A549 (cell line): ENCODE data around the gene CYGB. TPM values are rescaled to one million over a fixed set of nuclear protein-coding genes. Genes with fewer than 3 reads are reported as not detected.

Experiments used
- ATAC-seq, 2 experiments: fragments of 200-7000 bp in 1 of 2; fragments of >200 bp in 1 of 2; cut with Nextera tagmentation in 1 of 2; cut with Tn5 transposase in 1 of 2; 3 replicates each; pipeline versions ENCODE4 v1.8.0 to v1.9.1; 2018 to 2020; ENCODE audit warnings: mild to moderate bottlenecking in 1 of 2, moderate library complexity in 1 of 2
- CTCF ChIA-PET: fragments of 300-600 bp; sonication (Branson Sonifier 250); formaldehyde crosslinking; extraction: SDS; loops from one replicate; lab custom pipeline; 2021; ENCODE audit warnings: antibody characterized with exemption, inconsistent platforms; lab: Yijun Ruan, JAX
- POLR2A ChIA-PET: fragments of 350-600 bp; formaldehyde crosslinking; extraction: SDS; loops from one replicate; lab custom pipeline; 2021; ENCODE audit warnings: antibody characterized with exemption, inconsistent platforms; lab: Yijun Ruan, JAX
- DNase-seq, 2 experiments: peaks; one replicate each; pipeline versions ENCODE4 v3.0.0 to v3.0.0-alpha.2; 2011 to 2016; ENCODE audit warnings: low read depth in 1 of 2, low spot score in 1 of 2
- FAIRE-seq: peaks from 2 replicates; lab custom pipeline; 2011; peaks lifted over from hg19 to GRCh38; lab: Jason Lieb, UNC
- H3K27ac ChIP-seq, 2 experiments: fragments of >200 bp; sonication (Bioruptor Twin); formaldehyde crosslinking; 3 replicates each; pipeline ENCODE4 v1.5.1; 2016 to 2017
- H3K4me1 ChIP-seq: fragments of >200 bp; sonication (Bioruptor Twin); formaldehyde crosslinking; 3 replicates; pipeline ENCODE4 v1.6.1; 2016
- H3K4me2 ChIP-seq: fragments of >200 bp; sonication (Bioruptor Twin); formaldehyde crosslinking; 3 replicates; pipeline ENCODE4 v1.6.1; 2016
- H3K4me3 ChIP-seq: fragments of >200 bp; sonication (Bioruptor Twin); formaldehyde crosslinking; 3 replicates; pipeline ENCODE4 v1.5.1; 2016
- H3K9me3 ChIP-seq: fragments of >200 bp; sonication (Bioruptor Twin); formaldehyde crosslinking; 3 replicates; pipeline ENCODE4 v1.6.1; 2016
- BCL3 ChIP-seq: fragments of >200 bp; sonication (Bioruptor Twin); formaldehyde crosslinking; IDR thresholded peaks from 3 replicates; pipeline ENCODE4 v1.6.1; 2016
- CBX2 ChIP-seq: fragments of 200-600 bp; sonication (generic); IDR thresholded peaks from 2 replicates; pipeline ENCODE4 v1.6.1; 2016; ENCODE audit warnings: low read depth, mild to moderate bottlenecking, borderline replicate concordance
- CHD4 ChIP-seq: fragments of 200-600 bp; sonication (generic); IDR thresholded peaks from 2 replicates; pipeline ENCODE4 v1.6.1; 2016; ENCODE audit warnings: antibody characterized with exemption, mild to moderate bottlenecking, borderline replicate concordance
- E2F6 ChIP-seq: IDR thresholded peaks from 2 replicates; pipeline ENCODE4 v1.6.1; 2012; ENCODE audit warnings: low read depth, borderline replicate concordance
- EHMT2 ChIP-seq: fragments of 200-600 bp; sonication (generic); IDR thresholded peaks from 2 replicates; pipeline ENCODE4 v1.6.1; 2016; ENCODE audit warnings: antibody characterized with exemption, low read depth, mild to moderate bottlenecking, moderate library complexity
- ELK1 ChIP-seq: fragments of 150-350 bp; IDR thresholded peaks from 2 replicates; pipeline ENCODE4 v1.6.1; 2014; ENCODE audit warnings: low read depth, mild to moderate bottlenecking, low read length
- FOSB ChIP-seq: fragments of 250-450 bp; sonication (Bioruptor Pico); IDR thresholded peaks from 2 replicates; pipeline ENCODE4 v1.5.0; 2020; ENCODE audit warnings: mild to moderate bottlenecking, moderate library complexity
- HES2 ChIP-seq: fragments of >200 bp; sonication (Bioruptor Twin); formaldehyde crosslinking; IDR thresholded peaks from 2 replicates; pipeline ENCODE4 v1.6.1; 2016
- HOXB13 ChIP-seq: fragments of 250-450 bp; sonication (Bioruptor Pico); IDR thresholded peaks from 2 replicates; pipeline ENCODE4 v1.5.0; 2020; ENCODE audit warnings: low read depth, mild to moderate bottlenecking, moderate library complexity
- JUN ChIP-seq, 2 experiments: fragments of >200 bp; sonication (Bioruptor Twin); formaldehyde crosslinking; IDR thresholded peaks; 2 replicates in 1 of 2; 3 replicates in 1 of 2; pipeline ENCODE4 v1.6.1; 2016 to 2017
- KDM1A ChIP-seq: fragments of 200-600 bp; sonication (generic); IDR thresholded peaks from 2 replicates; pipeline ENCODE4 v1.6.1; 2016; ENCODE audit warnings: low read depth, mild to moderate bottlenecking
- KDM5A ChIP-seq: fragments of 200-600 bp; sonication (generic); IDR thresholded peaks from 2 replicates; pipeline ENCODE4 v1.6.1; 2016; ENCODE audit warnings: antibody characterized with exemption, mild to moderate bottlenecking
- MAZ ChIP-seq: fragments of 150-350 bp; IDR thresholded peaks from 2 replicates; pipeline ENCODE4 v1.6.1; 2014; ENCODE audit warnings: antibody characterized with exemption, low read depth, low read length, borderline replicate concordance
- MYC ChIP-seq: IDR thresholded peaks from 2 replicates; pipeline ENCODE4 v1.6.1; 2012; ENCODE audit warnings: mild to moderate bottlenecking, inconsistent platforms, low read length, improper control_type of control experiment, borderline replicate concordance
- NPAS2 ChIP-seq: fragments of 250-450 bp; sonication (Bioruptor Pico); IDR thresholded peaks from 2 replicates; pipeline ENCODE4 v1.8.0; 2022; ENCODE audit warnings: mild to moderate bottlenecking, moderate library complexity, borderline replicate concordance
- NR3C1 ChIP-seq: fragments of >200 bp; sonication (Bioruptor Twin); formaldehyde crosslinking; IDR thresholded peaks from 3 replicates; pipeline ENCODE4 v1.6.1; 2017
- POLR2A ChIP-seq: IDR thresholded peaks from 2 replicates; pipeline ENCODE4 v1.6.1; 2012; ENCODE audit warnings: mild to moderate bottlenecking, low read length
- SMC3 ChIP-seq: fragments of >200 bp; sonication (Bioruptor Twin); formaldehyde crosslinking; IDR thresholded peaks from 3 replicates; pipeline ENCODE4 v1.6.1; 2018; ENCODE audit warnings: inconsistent platforms
- SREBF2 ChIP-seq: fragments of 450-650 bp; IDR thresholded peaks from 2 replicates; pipeline ENCODE4 v1.6.1; 2014; ENCODE audit warnings: mild to moderate bottlenecking, moderate library complexity
- TFCP2L1 ChIP-seq: fragments of 250-450 bp; sonication (Bioruptor Pico); IDR thresholded peaks from 2 replicates; pipeline ENCODE4 v1.5.0; 2021; ENCODE audit warnings: mild to moderate bottlenecking
- TP53 ChIP-seq: fragments of 250-450 bp; sonication (Bioruptor Pico); IDR thresholded peaks from 2 replicates; pipeline ENCODE4 v1.5.0; 2021; ENCODE audit warnings: mild to moderate bottlenecking, moderate library complexity
- WGBS: methylation state at CpG from one replicate; pipeline ENCODE4 v1.1.6; 2017; ENCODE audit errors: missing lambda C conversion rate; 5-methylcytosine and 5-hydroxymethylcytosine counted together
- polyA plus RNA-seq, 4 experiments: library from polyadenylated mRNA; depleted of rRNA in 3 of 4; stranded (reverse); fragments of >200 nt; fragmentation: RNase III in 1 of 4; extraction: RNeasy Plus Mini Kit Qiagen cat#74134 plus additional on column Dnase treatment in 1 of 4; gene quantifications; 2 replicates in 3 of 4; 3 replicates in 1 of 4; pipeline ENCODE4 v1.2.3, GENCODE V29; 2011 to 2017

Gene CYGB
- polyA plus RNA-seq, 2 of the 4 experiments (the other 2 are of a cell fraction), result 1.1 TPM

GRCh38 chr17:76495663-76496400, 41.7 kb downstream of the CYGB start:
- WGBS, result 91% methylated on average over 14 of the region's 16 CpGs
- Histone ChIP-seq H3K4me1 (peaks cover 44% of the 10 kb centered on the region), H3K4me3 (no peak overlapping the region), H3K27ac (no peak overlapping the region), H3K9me3 (no peaks in the 10 kb centered on the region), H3K4me2 (no peak overlapping the region)
- POLR2A ChIA-PET, result no interaction called here
- ATAC-seq (no peak), DNase-seq (no peak), FAIRE-seq (no peak)
- CTCF ChIA-PET, result interaction anchor here (0.6 to 64.5 kb wide), 8 partner anchors 10 to 202 kb away, joined by 3 to 1994 read pairs (median 22); partner anchors contain the start of genes AANAT and UBE2O
- TF ChIP-seq NPAS2 (CRISPR knock-in tag) (no peak), BCL3 (no peak), NR3C1 (no peak), SMC3 (no peak), E2F6 (no peak), CBX2 (no peak), KDM5A (no peak), TP53 (CRISPR knock-in tag) (no peak), POLR2A (no peak), ELK1 (no peak), JUN (IDR thresholded peaks at IDR 0.05) (no peak), MYC (no peak), TFCP2L1 (no peak), HOXB13 (CRISPR knock-in tag) (no peak), EHMT2 (no peak), SREBF2 (no peak), FOSB (CRISPR knock-in tag) (no peak)

GRCh38 chr17:76493505-76494167, 43.9 kb downstream of the CYGB start:
- ChIA-PET POLR2A (no interaction called here), CTCF (interaction anchor here (0.6 to 64.5 kb wide), 9 partner anchors 8 to 118 kb away, joined by 3 to 1994 read pairs (median 4); partner anchors contain the start of genes AANAT and UBE2O)
- WGBS, result 89% methylated on average over 21 of the region's 21 CpGs
- TF ChIP-seq TFCP2L1 (no peak), BCL3 (no peak), KDM1A (no peak), CHD4 (no peak), MAZ (no peak), HES2 (no peak)
- TF ChIP-seq, all 56 proteins: peak for 0
- ATAC-seq (no peak), DNase-seq (no peak), FAIRE-seq (no peak)
- Histone ChIP-seq H3K27ac (peak overlapping the region in 1 of 2 experiments; percentile 62; a peak in 3 of 6 replicates), H3K4me1 (peaks cover 35% of the 10 kb centered on the region), H3K9me3 (no peaks in the 10 kb centered on the region), H3K4me2 (no peak overlapping the region), H3K4me3 (no peak overlapping the region)
